Hematopoietic multipotent progenitor cell treated with erythropoietin and hydrocortisone succinate and interleukin-3 and kit ligand, for 17 days (in vitro differentiated cells): Measurements from ENCODE around the gene NDRG2.
"Not testable (repeated sequence)": the region's sequence is repeated elsewhere in the genome, so short reads cannot be mapped to it uniquely, and the experiment has no call there.

Experiments used
- DNase-seq: peaks from one replicate; pipeline ENCODE4 v3.0.0-alpha.2; 2015; ENCODE audit warnings: low spot score

Gene NDRG2

DNA sequence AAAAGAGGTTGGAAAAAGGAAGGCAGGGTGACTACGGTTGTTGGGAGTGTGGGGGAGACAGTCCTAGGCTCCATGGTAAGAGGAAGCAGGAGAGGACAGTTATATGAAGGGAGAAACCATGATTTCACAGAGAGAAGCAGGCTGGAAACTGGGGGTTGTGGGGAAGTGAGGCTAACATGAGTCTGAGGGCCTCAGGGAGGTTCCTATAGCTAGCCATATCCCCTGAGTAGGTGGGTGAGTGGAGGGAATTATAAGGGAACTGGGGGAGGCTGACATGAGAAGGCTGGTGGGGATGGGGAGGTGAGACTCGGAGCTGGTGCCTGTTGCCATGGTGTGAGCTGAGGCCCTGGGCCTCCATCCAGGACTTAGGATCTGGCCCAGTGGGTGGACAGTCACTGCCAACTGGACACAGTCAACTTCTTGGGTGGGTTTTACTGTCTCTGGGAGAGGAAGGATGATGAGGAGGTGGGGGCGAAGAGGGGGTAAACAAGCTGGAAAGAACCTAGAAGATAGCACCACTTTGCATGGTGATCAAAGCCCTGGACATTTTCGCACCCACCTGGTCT, 8.4 kb upstream of the NDRG2 start:
- no peak for DNase-seq

DNA sequence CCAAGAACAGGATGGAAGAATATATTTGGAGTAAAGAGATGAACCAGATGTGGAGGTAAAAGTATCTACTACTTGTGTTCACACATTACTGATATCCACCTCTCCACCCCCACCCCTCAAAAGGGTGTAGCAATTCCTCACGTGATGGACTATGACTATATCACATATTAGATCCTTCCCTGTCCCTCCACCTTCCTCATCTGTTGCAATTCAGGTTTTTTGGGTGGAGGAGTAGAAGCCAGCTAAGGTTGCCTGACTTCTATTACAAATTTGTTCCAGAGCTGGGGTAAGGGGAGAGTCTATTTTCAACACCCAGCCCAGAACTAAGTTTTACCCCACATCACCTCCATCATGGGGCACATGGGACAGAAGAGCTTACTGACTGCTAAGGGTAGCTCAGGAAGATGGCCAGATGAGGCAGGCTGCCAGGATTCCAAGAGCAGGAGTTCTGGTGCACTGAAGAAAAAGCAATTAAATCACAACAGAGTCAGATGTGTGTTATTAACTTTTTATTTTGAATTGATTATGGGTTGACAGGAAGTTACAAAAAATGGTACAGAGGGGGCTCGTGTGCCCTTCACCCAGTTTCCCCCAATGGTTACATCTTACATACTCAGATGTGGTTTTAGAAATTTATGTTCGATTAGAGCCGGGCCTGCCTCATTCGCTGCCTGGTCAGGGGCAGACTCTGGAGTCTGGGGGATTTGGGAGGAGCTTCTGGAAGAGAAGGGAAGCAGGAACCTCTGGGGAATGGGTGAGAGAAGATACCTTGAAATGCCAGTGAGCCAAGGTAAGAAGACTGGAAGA, 7.7 kb upstream of the NDRG2 start:
- DNase-seq = no peak

DNA sequence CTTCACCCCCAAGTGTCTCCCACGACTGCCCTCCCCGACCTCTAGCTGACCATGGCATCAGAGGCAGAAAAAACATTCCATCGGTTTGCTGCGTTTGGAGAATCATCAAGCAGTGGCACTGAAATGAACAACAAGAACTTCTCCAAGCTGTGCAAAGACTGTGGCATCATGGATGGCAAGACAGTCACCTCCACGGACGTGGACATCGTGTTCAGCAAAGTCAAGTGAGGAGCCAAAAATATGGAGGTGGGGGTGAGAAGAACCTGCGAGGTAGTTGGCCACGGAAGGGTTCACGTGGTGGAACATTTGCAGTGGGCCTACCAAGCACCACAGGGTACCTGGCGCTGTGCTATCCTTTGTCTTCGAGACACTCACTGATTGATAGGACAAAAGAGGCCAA, 5.7 kb upstream of the NDRG2 start:
- DNase-seq = no peak

DNA sequence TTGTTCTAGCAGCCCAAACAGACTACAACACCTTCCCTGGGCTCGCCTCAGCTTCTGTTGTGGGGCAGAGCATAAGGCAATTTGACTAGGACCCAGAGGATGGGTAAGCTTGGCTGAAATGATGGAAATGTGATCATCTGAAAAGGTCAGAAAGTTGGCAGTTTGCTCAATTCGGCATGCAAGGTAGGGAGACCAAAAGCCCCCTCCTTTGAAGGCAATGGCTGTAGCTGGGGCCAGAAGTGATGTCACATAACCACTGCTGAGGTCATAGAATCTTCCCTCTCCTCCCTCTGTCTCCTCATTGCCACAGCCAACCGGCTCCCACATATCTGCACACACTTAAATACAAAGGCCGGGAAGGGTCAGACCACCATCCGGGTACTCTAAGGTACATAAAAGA, 5.1 kb upstream of the NDRG2 start, which contains the start of gene TPPP2:
Gene TPPP2, plus strand, starts transcription at position 301 of the 400 bp plus-strand sequence. CDS start 365 bp downstream, outside the sequence.
- DNase-seq = no peak

DNA sequence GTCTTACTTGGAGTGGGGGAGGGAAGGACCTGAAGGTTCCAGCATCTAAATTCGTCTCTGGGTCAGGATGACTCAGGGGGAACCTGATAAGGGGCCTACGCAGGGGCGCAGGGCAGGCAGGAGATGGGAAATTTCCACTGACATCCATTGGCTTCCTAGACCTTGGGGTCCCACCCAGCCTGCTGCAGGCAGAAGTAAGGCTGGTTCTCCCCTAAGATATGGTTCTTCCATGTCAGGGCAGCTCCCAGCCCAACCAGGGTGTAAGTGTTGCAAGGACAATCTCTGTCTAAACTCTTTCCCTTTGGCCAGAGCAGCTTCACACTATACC, 2.1 kb upstream of the NDRG2 start:
- DNase-seq = no peak

DNA sequence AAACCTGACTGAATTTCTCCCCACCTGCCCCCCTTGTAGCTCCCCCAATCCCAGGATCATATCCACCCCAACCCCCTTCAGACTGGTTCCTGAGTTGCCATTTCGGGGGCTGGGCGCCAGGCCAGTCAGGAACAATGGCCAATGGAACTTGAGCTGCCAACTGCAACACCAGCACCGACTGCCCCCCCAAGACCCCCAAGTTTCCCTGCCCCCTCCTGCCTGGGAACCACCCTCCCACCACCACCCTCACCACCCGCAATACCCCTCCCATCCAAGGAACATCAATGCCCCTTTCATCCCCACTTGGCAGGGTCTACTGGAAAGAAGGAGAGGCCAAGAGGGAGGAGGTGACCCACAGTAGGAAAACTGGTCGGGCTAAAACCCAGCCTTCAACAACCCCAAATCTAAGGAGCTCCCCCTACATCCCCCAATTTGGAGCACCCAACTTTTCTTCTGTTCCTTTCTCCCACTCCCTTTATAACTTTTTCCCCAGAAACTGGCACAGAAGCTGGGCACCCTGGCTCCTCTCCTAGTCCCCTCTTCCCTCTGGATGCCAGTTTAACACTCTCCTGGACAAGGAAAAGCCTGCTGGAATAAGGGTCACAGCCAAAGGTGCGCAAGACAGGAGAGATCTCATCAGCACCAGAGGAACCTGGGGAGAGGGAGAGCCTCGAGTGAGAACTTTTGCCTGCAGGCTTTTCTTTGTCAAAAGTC, 1.6 kb upstream of the NDRG2 start:
- DNase-seq = no peak

DNA sequence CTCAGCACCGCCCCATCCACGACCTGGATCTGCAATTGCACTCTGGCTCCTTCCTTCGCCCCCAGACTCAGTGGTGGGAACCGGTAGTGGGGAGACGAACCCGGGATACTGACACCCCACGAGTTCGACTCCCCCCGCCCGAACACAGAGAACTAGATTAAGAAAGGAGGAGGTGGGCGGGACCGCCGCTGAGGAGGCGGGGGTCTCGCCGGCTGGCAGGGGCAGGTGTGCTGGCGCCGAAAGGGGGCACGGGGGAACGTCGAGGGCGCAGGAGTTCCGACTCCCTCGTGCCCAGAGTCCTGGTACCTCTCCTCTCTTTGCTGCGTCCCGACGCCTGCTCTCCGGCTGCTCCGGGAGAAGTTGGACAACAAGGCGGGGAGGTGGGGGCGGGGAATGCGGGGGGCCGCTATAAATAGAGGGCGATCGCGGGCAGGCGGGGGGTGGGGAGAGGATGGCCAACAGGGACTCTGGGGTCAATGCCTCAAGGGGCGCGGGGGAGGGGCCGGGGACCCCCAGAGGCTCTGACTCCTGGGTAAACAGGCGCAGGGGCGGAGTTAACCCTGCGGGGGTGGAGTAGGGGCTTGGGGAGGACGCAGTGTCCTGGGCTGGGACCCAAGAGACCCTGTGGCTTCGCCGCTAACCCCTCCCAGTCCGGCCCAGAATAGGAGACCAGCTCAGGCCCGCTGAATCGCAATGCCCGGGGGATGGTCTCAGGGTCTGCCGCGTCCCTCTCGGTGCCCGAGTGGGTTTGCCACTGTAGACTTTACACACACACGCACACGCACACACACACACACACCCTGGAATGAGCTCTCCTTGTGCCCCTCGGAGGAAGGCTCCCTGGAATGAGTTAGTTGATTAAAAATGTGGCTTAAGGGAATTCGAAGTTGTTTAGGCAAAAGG, 761 bp upstream of the NDRG2 start:
- no peak for DNase-seq

DNA sequence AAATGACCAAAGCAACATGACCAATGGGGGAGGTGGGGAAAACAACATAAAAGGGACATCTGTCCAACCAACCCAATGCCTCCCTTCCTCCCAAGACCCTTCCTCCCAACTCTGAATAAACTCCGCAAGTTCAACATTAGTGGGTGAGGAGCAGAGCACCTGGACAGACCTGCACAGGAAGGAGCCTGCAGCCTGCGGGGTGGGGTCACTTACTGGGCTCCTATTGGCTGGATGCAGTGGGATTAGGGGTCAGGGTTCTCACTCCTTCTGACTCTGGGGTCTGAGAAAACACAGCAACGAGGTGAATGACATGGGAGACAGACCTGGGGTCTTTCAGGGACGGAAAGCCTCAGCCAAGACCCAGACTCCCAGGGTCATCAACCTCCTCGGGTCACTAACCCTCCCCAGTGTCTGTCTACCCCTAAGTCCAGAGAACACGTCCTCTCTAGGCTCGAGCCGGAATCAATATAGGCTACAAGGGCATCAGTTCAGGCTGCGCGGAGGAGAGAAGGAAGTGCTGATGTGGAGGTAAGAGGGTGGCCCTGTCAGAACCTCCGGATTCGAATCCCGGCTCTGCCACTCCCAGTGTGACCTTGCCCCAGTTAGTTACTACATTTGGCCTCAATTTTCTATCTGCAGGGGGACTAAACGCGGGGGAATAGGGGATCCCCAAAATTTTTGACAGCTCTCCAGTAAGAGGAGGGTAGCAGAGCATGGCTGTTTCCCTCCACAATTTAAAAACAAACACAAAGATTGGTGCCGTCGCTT, 860 bp downstream of the NDRG2 start:
- DNase-seq = no peak

DNA sequence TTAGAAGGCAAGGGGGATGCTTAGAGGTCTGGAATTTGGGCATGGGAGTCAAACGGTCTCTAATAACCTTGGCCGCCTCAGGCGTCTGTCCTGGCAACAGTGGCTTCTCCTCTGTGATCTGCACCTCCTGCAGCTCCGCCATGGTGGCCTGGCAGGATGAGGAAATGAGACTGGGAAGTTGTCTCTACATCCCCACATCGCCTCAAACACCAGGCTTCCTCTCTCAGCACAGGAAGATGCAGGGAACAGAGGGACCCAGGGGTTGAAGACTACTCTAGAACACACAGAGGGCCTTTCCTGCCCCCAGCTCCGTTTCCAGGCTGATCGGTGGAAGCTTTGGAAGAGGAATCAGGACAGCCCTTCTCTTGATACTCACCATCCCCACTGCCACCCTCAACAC, 1.7 kb downstream of the NDRG2 start:
- no peak for DNase-seq

DNA sequence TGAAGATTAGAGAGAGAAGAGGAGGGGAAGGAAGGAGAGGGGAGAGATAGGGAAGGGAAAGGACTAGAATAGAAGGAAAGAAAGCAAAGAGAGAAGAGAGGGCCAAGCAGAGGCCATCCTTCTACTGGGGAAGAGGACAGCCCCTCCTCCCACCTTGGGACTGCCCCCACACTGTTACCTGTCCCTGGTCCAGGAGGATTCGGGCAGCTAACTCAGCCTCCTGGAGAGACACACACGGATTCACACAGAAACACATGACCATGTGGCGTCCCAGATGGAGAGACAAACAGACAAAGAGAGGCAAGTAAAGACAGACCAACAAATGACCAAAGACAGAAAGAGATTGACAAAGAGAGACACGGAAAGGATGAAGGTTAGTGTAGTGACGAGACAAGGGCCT, 2.2 kb downstream of the NDRG2 start:
- no peak for DNase-seq

DNA sequence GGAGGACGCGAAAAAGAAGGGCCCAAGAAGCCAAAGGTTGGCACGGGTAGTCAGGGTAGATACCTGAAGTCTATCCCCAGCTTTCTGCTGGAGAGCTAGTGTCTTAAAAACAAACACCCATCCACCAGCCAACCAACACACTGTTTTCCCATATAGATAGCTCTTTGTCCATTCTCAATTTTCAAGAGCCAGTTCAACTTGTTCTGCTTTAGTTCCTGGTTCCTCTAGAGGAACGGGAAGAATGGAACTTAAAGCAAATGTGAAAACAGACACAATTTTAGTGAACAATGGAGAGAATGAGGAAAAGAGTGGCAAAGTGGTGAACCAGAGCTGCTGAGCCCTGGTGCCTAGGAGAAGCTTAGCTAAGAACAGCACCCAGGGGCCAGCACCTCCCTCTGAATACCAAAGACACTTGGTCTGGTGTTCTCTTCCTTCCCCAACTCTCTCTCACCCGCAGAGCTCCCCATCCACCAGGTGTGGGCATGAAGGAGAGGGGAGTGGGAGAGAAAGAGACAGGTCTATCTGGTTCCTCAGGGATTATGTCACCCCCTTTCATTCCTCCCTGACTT, 3.8 kb downstream of the NDRG2 start:
- DNase-seq = no peak

DNA sequence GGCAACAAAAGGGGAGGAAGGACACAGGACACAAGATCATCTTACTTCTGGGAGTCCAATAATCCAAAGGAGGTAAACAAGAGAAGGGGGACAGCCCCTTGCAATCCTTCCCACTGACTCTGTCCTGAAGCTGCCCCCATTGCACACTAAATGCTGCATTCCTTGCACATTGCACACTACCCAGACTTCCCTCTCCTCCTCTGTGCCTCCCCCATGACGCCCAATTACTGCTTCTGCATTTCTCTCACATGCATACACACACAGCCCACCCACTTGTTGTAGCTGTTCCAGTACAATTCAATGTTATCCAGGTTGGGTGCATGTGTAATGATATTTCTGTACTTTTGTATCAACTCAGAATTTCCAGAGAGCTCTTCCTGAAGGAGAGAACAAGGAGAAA, 5.5 kb downstream of the NDRG2 start:
- DNase-seq = no peak

DNA sequence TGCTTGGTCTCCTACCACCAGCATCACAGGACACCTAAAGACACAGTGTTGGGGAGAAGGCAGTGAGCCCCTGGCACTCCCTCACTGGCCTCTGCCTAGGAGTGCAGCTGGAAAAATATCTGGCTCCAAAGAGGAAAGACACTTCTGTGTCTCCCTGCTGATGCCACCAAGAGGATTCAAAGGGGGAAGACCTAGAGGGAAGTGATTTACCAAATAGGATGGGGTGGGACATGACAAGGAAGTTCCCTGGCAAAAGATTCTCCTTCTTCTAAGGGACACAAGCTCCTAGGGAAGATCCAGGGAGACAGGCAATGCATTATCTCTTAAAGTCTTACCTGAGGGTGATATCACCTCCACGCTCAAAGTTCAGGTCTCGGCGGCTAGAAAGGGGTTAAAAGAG, 6.1 kb downstream of the NDRG2 start:
- DNase-seq = no peak

DNA sequence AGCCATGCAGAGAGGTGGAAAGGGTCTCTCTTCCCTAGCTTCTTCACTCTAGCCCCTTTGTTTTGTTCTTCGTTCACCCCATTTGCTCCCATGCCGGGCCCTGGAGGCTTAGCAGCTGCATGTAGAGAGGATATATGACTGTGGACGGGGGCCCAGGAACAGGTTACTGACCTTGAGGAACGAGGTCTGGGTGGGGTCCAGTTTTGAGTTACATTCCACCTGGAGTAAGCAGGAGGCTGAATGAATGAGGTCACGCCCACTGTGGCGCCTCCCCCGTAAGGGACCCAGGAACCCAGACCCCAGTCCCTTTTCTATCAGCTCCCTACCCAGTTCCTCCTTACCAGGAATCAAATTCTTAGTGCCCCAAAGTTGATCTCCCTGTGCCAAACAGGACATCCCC, 6.6 kb downstream of the NDRG2 start:
- no peak for DNase-seq

DNA sequence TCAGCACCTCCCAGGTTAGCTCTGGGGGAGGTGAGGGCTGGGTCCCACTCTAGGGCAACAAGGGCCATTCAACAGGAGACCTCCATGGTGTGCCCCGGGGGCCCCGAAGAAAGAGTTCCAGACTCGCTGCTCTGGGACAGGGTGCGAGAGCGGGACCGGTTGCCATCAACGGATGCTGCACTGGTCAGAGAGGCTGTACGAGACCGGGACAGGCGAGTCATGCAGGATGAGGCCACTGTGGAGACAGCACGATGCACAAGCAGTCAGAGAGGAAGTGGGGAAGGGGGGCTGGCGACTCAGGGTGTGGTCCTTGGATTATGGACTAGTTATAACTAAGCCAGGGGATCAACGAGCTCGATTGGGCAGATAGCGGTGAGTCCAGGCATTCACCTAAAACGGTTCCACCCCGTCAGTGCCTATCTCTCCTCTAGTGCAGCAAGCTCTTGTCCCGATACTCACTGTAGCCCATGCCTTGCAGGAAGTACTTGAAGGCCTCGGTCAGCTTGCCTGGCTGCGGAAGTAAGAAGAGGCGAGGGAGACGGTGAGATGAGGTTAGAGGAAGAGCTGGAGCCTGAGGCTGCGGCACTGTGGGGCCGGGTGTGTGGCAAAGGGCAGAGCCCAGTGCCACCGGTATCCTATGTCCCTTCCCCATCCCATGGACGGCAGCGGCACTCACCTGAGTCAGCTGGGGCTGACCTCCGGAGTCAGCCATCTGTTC, 7.2 kb downstream of the NDRG2 start:
- DNase-seq = no peak

DNA sequence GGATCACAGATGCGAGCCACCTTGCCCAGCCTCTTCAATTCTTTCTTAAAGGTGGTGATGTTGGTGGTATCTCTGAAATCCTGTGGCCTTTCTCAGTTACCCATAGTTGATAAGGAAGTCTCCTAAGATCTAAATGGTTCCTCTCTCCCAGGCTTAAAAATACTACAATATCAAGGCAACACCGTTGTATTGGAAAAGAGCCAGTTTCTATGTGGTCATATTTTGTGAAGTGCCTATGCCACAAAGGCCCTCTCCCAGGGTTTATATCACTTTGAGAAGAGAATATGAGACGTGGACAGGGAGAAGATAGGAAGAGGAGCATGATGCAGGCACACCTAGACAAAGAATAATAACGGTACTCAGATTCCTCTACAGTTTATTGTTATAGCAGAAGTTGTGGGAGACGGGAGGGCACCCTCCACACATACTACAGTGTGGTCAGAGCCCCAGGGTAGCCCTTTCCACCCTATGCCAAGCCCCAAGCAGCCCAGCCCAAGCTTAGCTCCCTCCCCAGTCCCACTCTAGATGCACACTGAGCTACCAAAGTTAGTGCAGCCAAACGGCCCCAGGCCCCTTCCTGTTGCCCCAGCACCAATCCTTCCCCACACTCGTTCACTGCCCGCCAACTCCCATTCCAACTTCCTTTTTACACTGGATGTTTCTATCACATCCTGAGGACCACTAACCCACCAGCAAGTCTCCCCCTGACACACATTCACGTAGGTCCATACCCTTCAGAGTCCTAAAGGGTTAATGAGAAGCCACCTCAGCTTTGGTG, 8.3 kb downstream of the NDRG2 start:
- DNase-seq = no peak

DNA sequence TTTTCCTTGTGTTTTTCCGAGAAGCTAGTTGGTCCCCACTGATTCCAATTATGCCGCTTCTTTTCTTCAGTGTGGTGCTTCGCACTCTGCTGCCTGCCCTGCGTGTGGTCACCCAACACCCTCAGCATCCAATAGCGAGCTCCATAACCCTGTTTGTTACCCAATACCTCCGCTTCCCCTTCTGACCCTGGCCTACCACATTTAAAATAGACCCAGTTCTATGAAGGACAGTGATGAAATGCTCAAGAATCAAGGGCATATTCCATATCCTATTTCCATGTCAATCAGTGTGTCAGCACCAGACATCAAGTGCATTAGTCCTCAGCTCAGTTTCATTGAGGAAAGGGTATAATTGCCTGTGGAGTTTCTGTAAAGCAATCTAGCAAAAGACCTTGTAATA, 9.5 kb downstream of the NDRG2 start:
- no peak for DNase-seq

DNA sequence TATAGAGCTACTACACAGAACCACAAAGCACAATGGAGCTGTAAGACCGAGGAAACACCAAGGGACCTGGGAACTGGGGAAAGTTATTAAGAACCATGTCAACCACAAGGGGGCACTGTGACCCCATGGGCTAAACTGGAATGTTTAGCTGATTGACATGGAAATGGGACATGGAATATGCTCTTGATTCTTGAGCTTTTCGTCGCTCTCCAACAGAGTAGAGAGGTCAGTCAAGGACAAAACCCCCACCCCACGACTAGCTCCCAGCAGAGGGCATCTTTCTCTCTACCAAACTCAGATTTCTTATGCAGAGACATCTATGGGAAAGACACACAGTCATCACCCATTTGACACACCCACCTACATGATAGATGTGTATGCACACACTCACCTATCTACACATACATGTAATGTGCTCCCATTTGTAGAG, 10.1 kb downstream of the NDRG2 start:
- DNase-seq = peak; percentile 82

DNA sequence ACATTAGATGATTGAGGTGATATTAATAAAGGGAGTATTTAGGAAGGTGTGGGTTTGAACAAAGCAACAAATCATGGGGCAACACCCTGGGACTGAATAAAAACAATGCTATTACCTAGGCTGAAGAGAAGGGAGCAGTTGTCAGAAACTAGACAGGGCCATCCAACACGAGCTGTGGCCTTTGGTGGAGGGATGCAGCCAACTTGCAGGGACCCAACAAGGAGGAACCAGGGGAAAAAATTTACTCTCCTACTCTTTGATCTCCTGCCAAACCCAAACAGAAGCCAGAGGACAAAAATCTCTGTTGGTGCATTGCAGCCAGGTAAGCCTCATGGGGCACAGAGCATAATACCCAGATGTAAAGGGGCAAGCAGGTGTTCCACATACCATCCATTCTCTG, 13.7 kb downstream of the NDRG2 start:
- no peak for DNase-seq

DNA sequence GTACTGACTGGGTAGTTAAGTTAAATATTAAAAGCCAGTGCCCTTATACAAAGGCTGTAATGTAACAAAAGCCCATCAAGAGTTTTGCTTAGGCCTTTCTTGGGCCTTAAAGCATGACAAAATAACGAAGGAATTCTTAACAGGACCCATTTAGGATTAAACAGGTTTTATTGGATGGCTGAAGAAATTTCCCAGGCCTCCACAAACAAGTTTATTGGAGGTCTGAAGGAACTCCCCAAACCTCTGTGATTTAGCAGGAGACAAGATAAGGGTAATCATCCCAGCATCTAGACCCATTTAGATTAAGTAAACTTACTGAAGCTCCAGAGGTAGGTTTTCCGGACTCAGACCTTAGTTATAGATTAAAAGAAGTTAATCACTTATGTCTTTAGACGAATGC, 15.1 kb downstream of the NDRG2 start:
- not testable (repeated sequence) for DNase-seq
